ENCODE measurements around the gene CACNA2D2.

The CACNA2D2 gene

DNA sequence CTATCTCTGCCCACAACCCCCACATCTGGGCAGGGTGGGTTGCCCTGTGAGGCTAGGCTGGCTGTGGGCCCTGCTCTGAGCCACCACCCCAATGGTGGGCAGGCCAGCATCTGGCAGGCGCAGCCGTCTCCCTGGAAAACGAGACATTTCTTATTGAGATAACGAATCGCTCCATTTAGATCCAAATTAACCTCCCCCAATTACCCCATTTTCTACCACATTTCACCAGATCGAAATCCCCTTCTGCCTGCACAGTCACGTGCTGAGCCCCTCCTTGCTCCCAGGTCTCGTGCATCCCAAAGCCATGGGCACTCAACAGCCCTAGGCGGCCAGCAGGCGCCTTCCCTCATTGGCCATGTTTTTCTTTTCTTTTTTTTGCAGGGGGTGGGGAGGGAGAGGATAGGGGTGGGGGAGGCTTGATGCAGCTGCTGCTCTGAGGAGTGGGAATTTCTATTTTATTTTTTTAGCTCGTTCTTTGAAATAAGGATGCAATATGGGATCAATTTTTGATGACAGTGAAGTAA is 91.1 kb downstream of the CACNA2D2 start:
- in situ Hi-C loops (cut with MboI; ENCODE audit: low sequenced_read_pairs, unreplicated experiment) = no loop called here
- TF ChIP-seq, protein P1, sequence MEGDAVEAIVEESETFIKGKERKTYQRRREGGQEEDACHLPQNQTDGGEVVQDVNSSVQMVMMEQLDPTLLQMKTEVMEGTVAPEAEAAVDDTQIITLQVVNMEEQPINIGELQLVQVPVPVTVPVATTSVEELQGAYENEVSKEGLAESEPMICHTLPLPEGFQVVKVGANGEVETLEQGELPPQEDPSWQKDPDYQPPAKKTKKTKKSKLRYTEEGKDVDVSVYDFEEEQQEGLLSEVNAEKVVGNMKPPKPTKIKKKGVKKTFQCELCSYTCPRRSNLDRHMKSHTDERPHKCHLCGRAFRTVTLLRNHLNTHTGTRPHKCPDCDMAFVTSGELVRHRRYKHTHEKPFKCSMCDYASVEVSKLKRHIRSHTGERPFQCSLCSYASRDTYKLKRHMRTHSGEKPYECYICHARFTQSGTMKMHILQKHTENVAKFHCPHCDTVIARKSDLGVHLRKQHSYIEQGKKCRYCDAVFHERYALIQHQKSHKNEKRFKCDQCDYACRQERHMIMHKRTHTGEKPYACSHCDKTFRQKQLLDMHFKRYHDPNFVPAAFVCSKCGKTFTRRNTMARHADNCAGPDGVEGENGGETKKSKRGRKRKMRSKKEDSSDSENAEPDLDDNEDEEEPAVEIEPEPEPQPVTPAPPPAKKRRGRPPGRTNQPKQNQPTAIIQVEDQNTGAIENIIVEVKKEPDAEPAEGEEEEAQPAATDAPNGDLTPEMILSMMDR (IDR thresholded peaks at IDR 0.05; ENCODE audit: borderline replicate concordance, control extremely low read depth, extremely low read depth, insufficient read depth, missing control alignments) = no peak

DNA sequence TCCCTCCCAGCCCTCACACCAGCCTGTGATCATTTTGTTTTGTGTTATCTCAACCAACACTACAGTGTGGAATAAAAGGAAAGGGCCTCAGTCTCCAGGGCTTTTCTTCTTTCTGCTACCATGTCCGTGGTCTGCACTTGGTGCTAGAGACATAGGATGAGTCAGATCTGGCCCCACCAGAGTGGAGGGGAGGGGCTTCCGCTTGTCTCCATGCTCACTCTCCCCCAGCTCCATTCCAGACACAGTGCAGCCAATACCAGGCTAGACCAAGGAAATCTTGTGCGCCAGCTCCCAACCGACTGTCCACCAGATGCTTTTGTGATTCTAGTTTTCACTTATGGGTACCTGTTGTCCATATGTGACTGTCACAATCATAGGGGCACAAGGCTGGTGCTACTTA is 92.2 kb downstream of the CACNA2D2 start:
- no peak for DNase-seq (ENCODE audit: low spot score)

More for the DNA sequence above, 91.1 kb downstream of the CACNA2D2 start:
- DNase-seq (ENCODE audit: low spot score) = no peak

DNA sequence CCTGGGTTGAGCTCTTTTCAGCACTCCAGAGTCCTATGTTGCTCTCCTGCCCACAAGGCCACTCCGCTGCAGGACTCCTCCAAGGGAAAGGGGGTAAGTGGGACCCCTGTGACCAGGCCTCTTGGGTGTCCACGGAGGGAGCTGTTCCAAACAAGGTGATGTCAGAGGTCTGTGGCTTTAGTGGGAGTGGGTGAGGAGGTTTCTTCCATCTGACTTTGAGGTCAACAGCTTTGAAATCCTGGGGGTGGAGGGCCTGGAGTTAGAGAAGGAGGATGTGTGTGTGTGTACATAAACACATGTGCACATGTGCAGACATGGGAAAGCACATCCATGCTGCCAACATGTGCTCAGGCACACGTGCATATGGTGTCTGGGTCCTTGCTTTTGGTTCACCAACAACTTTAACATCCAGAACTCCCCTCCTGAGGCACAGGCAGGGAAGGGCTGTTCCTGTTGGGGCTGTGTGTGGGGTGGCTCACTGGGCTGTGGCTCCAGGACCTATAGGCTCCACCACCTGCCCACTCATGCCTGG is 92.8 kb downstream of the CACNA2D2 start:
- TF ChIP-seq, protein P1 (IDR thresholded peaks at IDR 0.05; ENCODE audit: borderline replicate concordance, control extremely low read depth, extremely low read depth, insufficient read depth, missing control alignments) = no peak
- DNase-seq (ENCODE audit: low spot score) = no peak
- in situ Hi-C loops (cut with MboI; ENCODE audit: low sequenced_read_pairs, unreplicated experiment) = no loop called here

More for the DNA sequence above, 92.2 kb downstream of the CACNA2D2 start:
- in situ Hi-C loops (cut with MboI; ENCODE audit: low sequenced_read_pairs, unreplicated experiment) = no loop called here
- TF ChIP-seq, protein P1 (IDR thresholded peaks at IDR 0.05; ENCODE audit: borderline replicate concordance, control extremely low read depth, extremely low read depth, insufficient read depth, missing control alignments) = no peak

DNA sequence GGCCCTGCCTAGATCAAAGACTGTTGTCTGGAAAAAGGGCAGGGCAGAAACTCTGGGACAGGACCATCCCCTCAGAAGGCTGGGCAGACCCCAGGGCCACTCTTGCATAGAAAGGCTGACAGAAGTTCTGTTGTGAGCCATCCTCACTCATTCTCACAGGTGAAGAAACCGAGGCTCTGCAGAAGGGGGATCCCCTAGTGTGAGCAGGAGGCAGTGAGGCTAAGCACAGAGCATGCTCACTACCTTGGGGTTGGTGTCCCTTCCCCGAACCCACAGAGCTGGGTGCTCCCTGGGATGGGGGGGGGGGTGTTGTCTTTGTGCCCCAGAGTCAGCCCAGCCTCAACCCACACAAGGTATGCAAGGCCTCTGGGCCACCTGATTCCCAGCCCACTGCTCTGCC is 93.2 kb downstream of the CACNA2D2 start:
- TF ChIP-seq, protein P1 (IDR thresholded peaks at IDR 0.05; ENCODE audit: borderline replicate concordance, control extremely low read depth, extremely low read depth, insufficient read depth, missing control alignments) = no peak

DNA sequence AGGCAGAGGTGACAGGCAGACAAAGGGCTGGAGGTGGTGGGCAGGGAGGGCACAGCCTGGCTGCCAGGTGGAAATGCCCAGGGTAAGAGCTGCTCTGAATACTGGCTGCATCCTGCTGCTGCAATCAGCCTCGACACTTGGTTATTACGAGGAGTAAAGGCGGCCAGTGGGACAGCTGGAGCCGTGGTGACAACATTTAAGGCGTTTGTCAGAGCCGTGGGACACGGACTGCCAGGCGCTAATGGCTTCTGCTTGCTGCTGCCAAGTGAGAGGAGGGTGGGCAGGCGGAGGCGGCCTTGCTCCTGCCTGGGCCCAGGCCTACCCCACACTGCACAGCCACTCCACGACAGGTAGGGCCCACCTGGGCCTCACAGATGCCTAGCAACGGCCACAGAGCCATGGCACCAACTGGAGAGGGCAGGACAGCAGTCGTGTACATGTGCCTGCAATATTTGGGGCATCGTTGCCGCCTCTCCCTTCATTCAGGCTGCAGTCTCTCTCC is 94.9 kb downstream of the CACNA2D2 start:
- TF ChIP-seq, protein P1 (IDR thresholded peaks at IDR 0.05; ENCODE audit: borderline replicate concordance, control extremely low read depth, extremely low read depth, insufficient read depth, missing control alignments) = no peak
- DNase-seq (ENCODE audit: low spot score) = no peak
- in situ Hi-C loops (cut with MboI; ENCODE audit: low sequenced_read_pairs, unreplicated experiment) = no loop called here

More for the DNA sequence above, 93.2 kb downstream of the CACNA2D2 start:
- in situ Hi-C loops (cut with MboI; ENCODE audit: low sequenced_read_pairs, unreplicated experiment) = no loop called here
- DNase-seq (ENCODE audit: low spot score) = no peak

DNA sequence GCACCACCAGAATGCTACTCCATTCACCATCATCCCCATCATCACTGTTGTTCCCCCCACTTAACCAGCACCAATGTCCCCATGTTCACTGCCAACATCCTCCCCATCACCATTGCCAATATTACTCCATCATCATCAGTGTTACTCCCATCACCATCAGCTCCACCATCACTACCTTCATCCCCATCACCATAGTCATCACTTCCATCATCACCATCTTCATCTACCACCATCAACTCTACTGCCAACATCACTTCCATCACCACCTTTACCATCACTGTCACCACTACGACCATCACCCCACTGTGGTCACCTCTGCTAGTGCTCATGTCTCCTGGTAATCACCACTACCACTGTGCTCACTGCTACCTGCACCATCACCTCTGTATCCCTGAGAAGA is 96.9 kb downstream of the CACNA2D2 start:
- in situ Hi-C loops (cut with MboI; ENCODE audit: low sequenced_read_pairs, unreplicated experiment) = no loop called here
- TF ChIP-seq, protein P1 (IDR thresholded peaks at IDR 0.05; ENCODE audit: borderline replicate concordance, control extremely low read depth, extremely low read depth, insufficient read depth, missing control alignments) = no peak
- no peak for DNase-seq (ENCODE audit: low spot score)
